Retinal pigment epithelial cell (primary cell): ENCODE results near the gene CSH2.
"Not testable (repeated sequence)": the region's sequence is repeated elsewhere in the genome, so short reads cannot be mapped to it uniquely, and the experiment has no call there.

Source experiments
- DNase-seq: peaks from one replicate; pipeline ENCODE4 v3.0.0-alpha.2; 2010; ENCODE audit warnings: low read depth
- H3K4me3 ChIP-seq: 2 replicates; pipeline ENCODE4 v1.5.1; 2011; ENCODE audit warnings: mild to moderate bottlenecking, low read length, control low read depth, moderate library complexity
- CTCF ChIP-seq: conservative IDR thresholded peaks from 2 replicates; pipeline ENCODE4 v1.5.1; 2011; ENCODE audit warnings: low read depth, low read length, control low read depth, inconsistent platforms

CSH2 gene

GRCh38 chr17:63894821-63895220 is 21.3 kb upstream of the CSH2 start:
- not testable (repeated sequence) for H3K4me3 ChIP-seq, DNase-seq

GRCh38 chr17:63894021-63894420 is 20.5 kb upstream of the CSH2 start:
- DNase-seq, H3K4me3 ChIP-seq: not testable (repeated sequence)

DNA sequence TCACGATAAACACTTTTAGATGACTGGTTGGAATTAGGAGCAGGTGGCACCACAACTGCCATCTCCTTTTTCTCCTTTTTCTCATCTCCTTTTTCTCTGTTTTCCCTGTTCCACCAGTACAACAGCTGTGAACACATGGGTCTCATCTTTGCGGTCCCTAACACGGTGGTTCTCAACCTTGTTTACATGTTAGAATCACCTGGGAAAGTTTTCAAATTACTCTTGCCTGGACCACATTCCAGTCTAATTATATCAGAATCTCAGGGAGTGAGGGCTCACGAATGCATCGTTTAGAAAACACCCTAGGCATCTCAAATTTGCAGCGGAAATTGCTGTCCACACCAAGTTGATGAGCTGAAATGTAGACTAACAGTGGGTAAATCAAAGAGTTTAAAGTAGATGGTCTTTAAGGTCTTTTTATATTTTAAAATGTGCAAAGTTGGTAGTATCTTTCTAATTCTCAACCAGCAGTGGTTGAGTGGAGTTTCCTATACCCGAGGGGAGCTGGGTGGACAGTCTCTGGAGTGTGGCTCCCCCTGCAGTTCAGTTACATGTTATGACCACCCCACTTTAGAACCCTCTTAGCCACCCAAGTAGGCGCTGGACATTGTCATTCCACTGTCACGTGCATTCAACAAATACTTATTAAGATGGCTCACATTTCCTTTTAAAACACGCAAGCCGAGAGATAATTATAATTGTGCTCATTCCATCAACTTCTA is 19.0 kb upstream of the CSH2 start:
- peak; percentile 31 for TF ChIP-seq CTCF
- not testable (repeated sequence) for DNase-seq, H3K4me3 ChIP-seq

- not testable (repeated sequence) for H3K4me3 ChIP-seq, DNase-seq
- peak; percentile 53 for TF ChIP-seq CTCF
Measured at GRCh38 chr17:63889026-63889848, 15.8 kb upstream of the CSH2 start.

DNA sequence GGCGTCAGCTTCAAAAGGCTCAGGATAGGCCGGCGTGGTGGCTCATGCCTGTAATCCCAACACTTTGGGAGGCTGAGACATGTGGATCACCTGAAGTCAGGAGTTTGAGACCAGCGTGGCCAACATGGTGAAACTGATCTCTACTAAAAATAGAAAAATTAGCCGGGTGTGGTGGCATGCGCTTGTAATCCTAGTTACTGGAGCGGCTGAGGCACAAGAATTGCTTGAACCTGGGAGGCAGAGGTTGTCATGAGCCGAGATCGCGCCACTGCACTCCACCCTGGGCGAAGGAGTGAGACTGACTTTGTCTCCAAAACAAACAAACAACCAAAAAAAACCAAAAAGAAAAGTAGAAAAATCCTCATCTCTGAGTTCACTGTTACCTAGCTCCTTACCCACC is 11.6 kb upstream of the CSH2 start:
- H3K4me3 ChIP-seq, DNase-seq: not testable (repeated sequence)

GRCh38 chr17:63882626-63883126 is 9.2 kb upstream of the CSH2 start:
- not testable (repeated sequence) for DNase-seq, H3K4me3 ChIP-seq

DNA sequence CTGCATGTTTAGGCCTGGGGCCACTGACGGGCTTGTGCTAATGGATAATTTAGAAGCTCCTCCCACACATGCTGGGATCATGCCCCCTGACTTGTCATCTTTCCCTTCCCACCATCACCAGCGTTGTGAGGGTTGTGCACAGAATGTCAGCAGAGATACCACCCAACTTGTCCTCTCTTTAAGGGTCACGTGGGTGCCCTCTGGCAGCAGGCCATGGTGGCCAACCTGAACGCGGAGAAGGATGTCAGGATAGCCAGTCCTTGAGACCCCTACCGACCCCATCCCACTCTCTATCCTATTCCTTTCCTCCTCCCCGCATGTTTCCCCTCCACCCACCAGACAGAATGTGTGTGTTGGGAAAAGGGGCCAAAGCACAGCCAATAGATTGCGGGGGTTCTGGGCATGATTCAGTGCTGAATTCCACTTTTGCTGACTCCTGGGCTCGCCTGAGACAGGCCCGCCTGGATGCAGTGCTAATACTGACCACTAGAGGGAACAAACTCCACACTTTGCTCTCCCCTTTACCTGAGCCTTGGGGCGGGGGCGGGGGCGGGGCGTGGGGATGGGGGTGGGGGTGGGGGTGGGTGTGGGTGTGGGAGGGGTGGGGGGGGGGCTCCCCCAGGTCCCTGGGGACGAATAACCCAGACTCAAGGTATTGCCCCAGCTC is 8.6 kb upstream of the CSH2 start, which contains the start of gene GH2:
TSS of gene GH2 (minus strand) at position 10 of the 667 bp plus-strand sequence. CDS start 143 bp downstream, outside the sequence.
- peak; percentile 77 for TF ChIP-seq CTCF

GRCh38 chr17:63881337-63881736 is 7.9 kb upstream of the CSH2 start:
- not testable (repeated sequence) for H3K4me3 ChIP-seq, DNase-seq

More for the DNA sequence above, 8.6 kb upstream of the CSH2 start, which contains the start of gene GH2:
- H3K4me3 ChIP-seq = no peak within 1 kb of the TSS
- DNase-seq = peak; percentile 10

DNA sequence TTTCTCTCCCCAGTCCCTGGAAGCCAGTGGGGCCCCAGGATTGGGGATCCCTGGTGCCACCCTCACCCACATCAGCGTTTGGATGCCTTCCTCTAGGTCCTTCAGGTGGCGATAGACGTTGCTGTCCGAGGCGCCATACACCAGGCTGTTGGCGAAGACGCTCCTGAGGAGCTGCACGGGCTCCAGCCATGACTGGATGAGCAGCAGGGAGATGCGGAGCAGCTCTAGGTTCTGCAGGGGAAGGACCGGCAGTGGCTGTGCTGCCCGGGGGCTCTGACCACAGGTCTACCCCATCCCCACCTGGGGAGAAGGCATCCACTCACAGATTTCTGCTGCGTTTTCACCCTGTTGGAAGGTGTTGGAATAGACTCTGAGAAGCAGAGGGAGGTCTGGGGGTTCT is 7.2 kb upstream of the CSH2 start:
- TF ChIP-seq CTCF = no peak
- no peak overlapping the region for H3K4me3 ChIP-seq
- DNase-seq = no peak

DNA sequence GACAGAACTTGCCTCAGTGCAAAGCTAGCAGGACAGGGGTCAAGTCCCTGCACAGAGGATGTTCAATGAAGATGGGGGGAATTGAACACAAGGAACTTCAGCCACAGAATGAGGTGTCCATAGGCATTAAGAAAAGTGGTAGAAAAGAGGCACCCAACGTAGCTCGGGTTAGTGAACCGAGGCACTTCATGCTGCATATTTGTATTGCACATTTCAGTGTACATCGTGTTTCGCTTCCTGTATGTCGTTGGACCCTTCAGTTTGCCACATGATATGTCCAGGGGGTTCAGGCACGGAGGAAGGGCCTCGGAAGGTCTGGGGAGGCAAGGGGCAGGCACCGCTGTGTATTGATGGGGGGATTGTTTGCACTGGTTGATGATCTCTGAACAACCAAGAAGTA is 4.9 kb upstream of the CSH2 start:
- not testable (repeated sequence) for H3K4me3 ChIP-seq

GRCh38 chr17:63874693-63875092 is 1.2 kb upstream of the CSH2 start:
- H3K4me3 ChIP-seq, DNase-seq: not testable (repeated sequence)

More for the DNA sequence above, 4.9 kb upstream of the CSH2 start:
- DNase-seq = not testable (repeated sequence)

GRCh38 chr17:63874061-63874626 is 667 bp upstream of the CSH2 start:
- not testable (repeated sequence) for DNase-seq, H3K4me3 ChIP-seq

DNA sequence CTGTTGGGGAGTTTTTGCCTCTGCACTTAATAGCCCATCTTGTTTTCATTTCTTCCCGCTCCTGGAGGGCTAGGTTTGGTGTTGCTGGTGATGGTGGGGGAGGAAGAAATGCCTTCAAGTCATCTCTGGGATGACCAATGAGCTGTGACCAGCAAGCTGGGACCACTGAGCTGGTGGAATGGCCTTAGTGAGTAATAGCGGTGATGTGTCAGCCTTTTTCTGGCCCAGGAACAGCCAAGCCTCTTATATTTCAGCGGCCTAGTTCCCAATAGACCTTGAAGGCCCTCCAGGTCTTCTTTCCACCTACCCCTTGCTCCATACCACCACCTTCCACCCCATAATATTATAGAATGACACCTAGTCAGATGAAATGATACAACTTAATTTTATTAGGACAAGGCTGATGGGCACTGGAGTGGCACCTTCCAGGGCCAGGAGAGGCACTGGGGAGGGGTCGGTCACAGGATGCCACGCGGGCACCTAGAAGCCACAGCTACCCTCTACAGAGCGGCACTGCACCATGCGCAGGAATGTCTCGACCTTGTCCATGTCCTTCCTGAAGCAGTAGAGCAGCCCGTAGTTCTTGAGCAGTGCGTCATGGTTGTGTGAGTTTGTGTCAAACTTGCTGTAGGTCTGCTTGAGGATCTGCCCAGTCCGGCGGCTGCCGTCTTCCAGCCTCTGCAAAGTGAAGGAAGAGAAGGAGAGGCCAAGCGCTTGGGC is 1.7 kb downstream of the CSH2 start:
- not testable (repeated sequence) for DNase-seq, H3K4me3 ChIP-seq
